GM12892 (cell line): ENCODE measurements around the gene DSP.

Experiments used
- POLR2A ChIP-seq: IDR thresholded peaks from 2 replicates; pipeline ENCODE4 v1.6.1; 2011; ENCODE audit warnings: low read depth, low read length, control low read depth
- POLR2AphosphoS5 ChIP-seq: IDR thresholded peaks from 2 replicates; pipeline ENCODE4 v1.6.1; 2011; ENCODE audit warnings: low read depth, low read length, control low read depth
- TAF1 ChIP-seq: IDR thresholded peaks from 2 replicates; pipeline ENCODE4 v1.6.1; 2011; ENCODE audit warnings: low read depth, mild to moderate bottlenecking, control low read depth, low read length, borderline replicate concordance

DNA sequence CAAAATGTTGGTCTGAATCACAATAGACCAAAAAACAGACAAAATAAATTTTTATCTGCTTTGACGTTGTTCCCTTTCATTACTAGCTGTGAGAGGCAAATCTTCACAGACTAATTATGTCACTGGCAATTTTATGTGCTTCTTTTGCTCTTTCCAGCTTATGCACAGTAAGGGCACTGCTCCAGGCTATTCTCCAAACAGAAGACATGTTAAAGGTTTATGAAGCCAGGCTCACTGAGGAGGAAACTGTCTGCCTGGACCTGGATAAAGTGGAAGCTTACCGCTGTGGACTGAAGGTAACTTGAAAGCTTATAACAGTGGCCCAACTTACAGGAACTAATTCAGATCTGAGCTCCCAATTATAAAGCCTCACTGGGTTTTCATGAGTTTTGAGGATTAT, 33.0 kb downstream of the DSP start:
- TF ChIP-seq POLR2A (no peak), POLR2AphosphoS5 (no peak), TAF1 (no peak)
